ENCODE data around the gene OR56A1. TPM values are rescaled to one million over a fixed set of nuclear protein-coding genes. Genes with fewer than 3 reads are reported as not detected.

The OR56A1 gene
- total RNA-seq, 6 experiments from 2014 or later: not detected

DNA sequence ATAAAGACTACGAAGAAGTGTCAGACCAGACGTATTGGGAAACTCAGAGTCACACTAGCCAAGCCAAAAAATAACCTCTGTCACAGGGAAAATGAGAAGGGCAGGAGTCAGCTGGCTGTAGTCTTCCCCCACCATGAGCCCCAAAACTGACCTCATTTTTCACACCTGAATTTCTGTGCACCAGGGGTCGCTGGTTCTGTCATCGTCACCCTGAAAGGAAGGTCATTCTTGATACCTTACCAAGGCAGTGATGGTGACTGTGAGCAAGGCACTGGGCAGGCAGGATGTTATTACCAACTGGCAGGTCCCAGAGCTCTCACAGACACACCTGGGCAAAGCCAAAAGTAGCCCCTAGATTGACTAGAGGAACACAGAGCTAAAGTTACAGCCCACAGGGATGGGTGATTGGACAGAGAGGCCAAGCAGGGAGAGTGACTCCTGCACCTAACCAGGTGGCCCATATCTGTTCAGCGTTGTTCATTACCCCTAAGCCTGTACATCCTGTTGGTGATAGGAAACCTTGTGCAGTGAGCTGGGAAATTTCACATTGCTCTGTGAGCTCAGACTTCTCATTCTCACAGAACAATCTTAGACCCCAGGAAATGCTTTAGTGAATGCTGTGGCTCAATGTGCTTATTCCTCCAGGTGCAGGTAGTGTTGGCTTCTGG, 32.3 kb upstream of the OR56A1 start:
- Mint-ChIP-seq H3K9me3 (peaks cover 28% of the 10 kb centered on the region), H3K4me3 (no peak overlapping the region), H3K27me3 (ENCODE audit: insufficient read depth) (peaks cover under 1% of the 10 kb centered on the region), H3K4me1 (ENCODE audit: low read depth) (no peaks in the 10 kb centered on the region), H3K27ac (no peak overlapping the region), H3K36me3 (ENCODE audit: low read depth) (no peaks in the 10 kb centered on the region)
- no peak for DNase-seq
- TF ChIP-seq, protein P1, sequence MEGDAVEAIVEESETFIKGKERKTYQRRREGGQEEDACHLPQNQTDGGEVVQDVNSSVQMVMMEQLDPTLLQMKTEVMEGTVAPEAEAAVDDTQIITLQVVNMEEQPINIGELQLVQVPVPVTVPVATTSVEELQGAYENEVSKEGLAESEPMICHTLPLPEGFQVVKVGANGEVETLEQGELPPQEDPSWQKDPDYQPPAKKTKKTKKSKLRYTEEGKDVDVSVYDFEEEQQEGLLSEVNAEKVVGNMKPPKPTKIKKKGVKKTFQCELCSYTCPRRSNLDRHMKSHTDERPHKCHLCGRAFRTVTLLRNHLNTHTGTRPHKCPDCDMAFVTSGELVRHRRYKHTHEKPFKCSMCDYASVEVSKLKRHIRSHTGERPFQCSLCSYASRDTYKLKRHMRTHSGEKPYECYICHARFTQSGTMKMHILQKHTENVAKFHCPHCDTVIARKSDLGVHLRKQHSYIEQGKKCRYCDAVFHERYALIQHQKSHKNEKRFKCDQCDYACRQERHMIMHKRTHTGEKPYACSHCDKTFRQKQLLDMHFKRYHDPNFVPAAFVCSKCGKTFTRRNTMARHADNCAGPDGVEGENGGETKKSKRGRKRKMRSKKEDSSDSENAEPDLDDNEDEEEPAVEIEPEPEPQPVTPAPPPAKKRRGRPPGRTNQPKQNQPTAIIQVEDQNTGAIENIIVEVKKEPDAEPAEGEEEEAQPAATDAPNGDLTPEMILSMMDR (IDR thresholded peaks at IDR 0.05): no peak

- TF ChIP-seq, protein P1 (IDR thresholded peaks at IDR 0.05): no peak
Measured at GRCh38 chr11:6061475-6061874, 30.9 kb upstream of the OR56A1 start.

DNA sequence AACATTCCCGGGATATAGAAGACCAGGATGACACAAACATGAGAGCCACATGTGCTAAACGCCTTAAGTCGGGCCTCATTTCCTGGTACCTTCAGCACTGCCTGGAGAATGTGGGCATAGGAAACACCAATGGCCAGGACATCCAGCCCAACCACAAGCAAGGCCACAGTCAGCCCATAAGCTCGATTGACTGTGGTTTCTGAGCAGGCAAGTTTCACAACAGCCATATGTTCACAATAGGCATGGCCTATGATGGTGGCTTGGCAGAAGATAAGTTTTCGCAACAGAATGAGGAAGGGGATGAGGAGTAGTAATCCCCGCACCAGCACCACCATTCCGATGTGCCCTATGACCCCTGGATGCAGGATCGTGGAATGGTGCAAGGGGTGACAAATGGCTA, 26.9 kb upstream of the OR56A1 start:
- DNase-seq: no peak
- H3K27me3 Mint-ChIP-seq (ENCODE audit: insufficient read depth): peaks cover 3% of the 10 kb centered on the region; the same call in 1 of the 2 replicates
- no peak overlapping the region for H3K27ac Mint-ChIP-seq
- no peaks in the 10 kb centered on the region for H3K4me1 Mint-ChIP-seq (ENCODE audit: low read depth)
- H3K4me3 Mint-ChIP-seq: no peak overlapping the region
- no peaks in the 10 kb centered on the region for H3K36me3 Mint-ChIP-seq (ENCODE audit: low read depth)
- peaks cover 17% of the 10 kb centered on the region for H3K9me3 Mint-ChIP-seq
- TF ChIP-seq, protein P1 (IDR thresholded peaks at IDR 0.05): no peak

More at GRCh38 chr11:6061475-6061874, 30.9 kb upstream of the OR56A1 start:
- DNase-seq: no peak
- H3K4me1 Mint-ChIP-seq (ENCODE audit: low read depth): no peaks in the 10 kb centered on the region
- H3K27me3 Mint-ChIP-seq (ENCODE audit: insufficient read depth): peaks cover 2% of the 10 kb centered on the region
- H3K27ac Mint-ChIP-seq: no peak overlapping the region
- no peaks in the 10 kb centered on the region for H3K36me3 Mint-ChIP-seq (ENCODE audit: low read depth)
- H3K4me3 Mint-ChIP-seq: no peak overlapping the region
- H3K9me3 Mint-ChIP-seq: peaks cover 28% of the 10 kb centered on the region

GRCh38 chr11:6055569-6055968, 25.0 kb upstream of the OR56A1 start:
- H3K9me3 Mint-ChIP-seq: peaks cover 17% of the 10 kb centered on the region
- H3K27me3 Mint-ChIP-seq (ENCODE audit: insufficient read depth): peaks cover 3% of the 10 kb centered on the region; the same call in 1 of the 2 replicates

DNA sequence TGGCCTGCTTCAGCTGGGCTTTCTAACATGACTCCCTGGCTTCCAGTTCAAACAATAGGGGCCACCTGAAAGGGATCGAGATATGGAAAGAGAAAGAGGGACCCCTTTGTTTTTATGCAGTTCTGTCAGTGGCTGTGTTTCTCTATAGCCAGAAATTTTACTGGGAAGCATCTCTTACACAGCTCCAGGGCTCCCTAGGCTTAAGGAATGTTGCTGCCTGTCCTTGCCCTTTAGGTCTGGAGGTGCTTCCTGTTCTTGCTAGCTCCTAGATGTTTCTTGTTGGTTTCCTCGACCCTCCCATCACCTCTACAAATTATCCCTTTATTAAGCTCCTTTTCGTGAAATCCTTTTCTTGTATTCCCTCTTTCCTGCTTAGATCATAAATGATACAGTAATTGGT, 21.8 kb upstream of the OR56A1 start:
- Mint-ChIP-seq H3K4me3 (no peak overlapping the region), H3K9me3 (peaks cover 26% of the 10 kb centered on the region), H3K27ac (no peak overlapping the region), H3K4me1 (ENCODE audit: low read depth) (no peaks in the 10 kb centered on the region), H3K36me3 (ENCODE audit: low read depth) (no peaks in the 10 kb centered on the region), H3K27me3 (ENCODE audit: insufficient read depth) (peaks cover 2% of the 10 kb centered on the region; the same call in 1 of the 2 replicates)
- no peak for DNase-seq
- TF ChIP-seq, protein P1 (IDR thresholded peaks at IDR 0.05): no peak

More at GRCh38 chr11:6055569-6055968, 25.0 kb upstream of the OR56A1 start:
- Mint-ChIP-seq H3K4me3 (no peak overlapping the region), H3K4me1 (ENCODE audit: low read depth) (no peaks in the 10 kb centered on the region), H3K27ac (no peak overlapping the region), H3K36me3 (ENCODE audit: low read depth) (no peaks in the 10 kb centered on the region)
- TF ChIP-seq, protein P1 (IDR thresholded peaks at IDR 0.05): no peak
- no peak for DNase-seq
